H9 (cell line): ENCODE results near the gene FGF3. TPM values are rescaled to one million over a fixed set of nuclear protein-coding genes. Genes with fewer than 3 reads are reported as not detected.

ENCODE experiments used
- DNase-seq: peaks from one replicate; pipeline ENCODE4 v3.0.0-alpha.2; 2017
- H2AFZ ChIP-seq: one replicate; pipeline ENCODE4 v1.6.1; 2013; ENCODE audit warnings: mild to moderate bottlenecking, low read length, control low read depth, moderate library complexity
- H2AK5ac ChIP-seq: 2 replicates; pipeline ENCODE4 v1.6.1; 2013; ENCODE audit warnings: low read length, control low read depth, mixed read lengths; ENCODE audit not compliant: insufficient read length
- H2BK120ac ChIP-seq: one replicate; pipeline ENCODE4 v1.6.1; 2013; ENCODE audit warnings: low read depth, mild to moderate bottlenecking, low read length, control low read depth, inconsistent platforms; ENCODE audit not compliant: poor library complexity, severe bottlenecking
- H2BK12ac ChIP-seq: 2 replicates; pipeline ENCODE4 v1.6.1; 2013; ENCODE audit warnings: low read length, control low read depth, mixed read lengths, low read depth; ENCODE audit not compliant: insufficient read length
- H2BK15ac ChIP-seq: 2 replicates; pipeline ENCODE4 v1.6.1; 2013; ENCODE audit warnings: low read depth, low read length, control low read depth
- H2BK20ac ChIP-seq: one replicate; pipeline ENCODE4 v1.6.1; 2013; ENCODE audit warnings: low read depth, mild to moderate bottlenecking, low read length, control low read depth, inconsistent platforms; ENCODE audit not compliant: poor library complexity, severe bottlenecking
- H2BK5ac ChIP-seq: 2 replicates; pipeline ENCODE4 v1.6.1; 2013; ENCODE audit warnings: low read length, control low read depth, mixed read lengths; ENCODE audit not compliant: insufficient read length
- H3K14ac ChIP-seq: 2 replicates; pipeline ENCODE4 v1.6.1; 2013; ENCODE audit warnings: low read length, control low read depth; ENCODE audit not compliant: insufficient read depth
- H3K18ac ChIP-seq: 2 replicates; pipeline ENCODE4 v1.6.1; 2013; ENCODE audit warnings: low read depth, mild to moderate bottlenecking, mixed read lengths, low read length, control low read depth; ENCODE audit not compliant: insufficient read length
- H3K23ac ChIP-seq: 2 replicates; pipeline ENCODE4 v1.6.1; 2013; ENCODE audit warnings: low read length, control low read depth, mixed read lengths, low read depth; ENCODE audit not compliant: insufficient read length
- H3K23me2 ChIP-seq: 2 replicates; pipeline ENCODE4 v1.6.1; 2013; ENCODE audit warnings: low read depth, mild to moderate bottlenecking, mixed read lengths, low read length, control low read depth; ENCODE audit not compliant: insufficient read length, poor library complexity, severe bottlenecking
- H3K27ac ChIP-seq: 2 replicates; pipeline ENCODE4 v1.5.1; 2013; ENCODE audit warnings: low read length, control low read depth, mixed read lengths, low read depth; ENCODE audit not compliant: insufficient read length
- H3K27me3 ChIP-seq: 2 replicates; pipeline ENCODE4 v1.6.1; 2013; ENCODE audit warnings: low read length, control low read depth, inconsistent platforms; ENCODE audit not compliant: insufficient read depth
- H3K4ac ChIP-seq: 2 replicates; pipeline ENCODE4 v1.6.1; 2013; ENCODE audit warnings: low read depth, mild to moderate bottlenecking, control low read depth, inconsistent platforms, low read length, moderate library complexity
- H3K4me1 ChIP-seq: 2 replicates; pipeline ENCODE4 v1.6.1; 2013; ENCODE audit warnings: low read length, control low read depth, inconsistent platforms; ENCODE audit not compliant: insufficient read depth
- H3K4me2 ChIP-seq: 2 replicates; pipeline ENCODE4 v1.6.1; 2013; ENCODE audit warnings: low read length, control low read depth, mixed read lengths; ENCODE audit not compliant: insufficient read length, insufficient read depth
- H3K56ac ChIP-seq: 2 replicates; pipeline ENCODE4 v1.6.1; 2013; ENCODE audit warnings: low read depth, mild to moderate bottlenecking, mixed read lengths, low read length, control low read depth; ENCODE audit not compliant: insufficient read length
- H3K79me1 ChIP-seq: 2 replicates; pipeline ENCODE4 v1.6.1; 2013; ENCODE audit warnings: low read depth, mild to moderate bottlenecking, moderate library complexity, low read length, control low read depth, inconsistent platforms; ENCODE audit not compliant: insufficient read depth, poor library complexity, severe bottlenecking
- H3K79me2 ChIP-seq: 2 replicates; pipeline ENCODE4 v1.6.1; 2013; ENCODE audit warnings: low read length, control low read depth, inconsistent platforms; ENCODE audit not compliant: insufficient read depth
- H3K9ac ChIP-seq: 2 replicates; pipeline ENCODE4 v1.6.1; 2013; ENCODE audit warnings: low read length, control low read depth, mixed read lengths; ENCODE audit not compliant: insufficient read length; ENCODE audit errors: extremely low read depth
- H3K9me3 ChIP-seq: one replicate; pipeline ENCODE4 v1.6.1; 2013; ENCODE audit warnings: low read depth, low read length, inconsistent platforms; ENCODE audit not compliant: control insufficient read depth
- H3T11ph ChIP-seq: one replicate; pipeline ENCODE4 v1.6.1; 2013; ENCODE audit warnings: mild to moderate bottlenecking, low read length, control low read depth, inconsistent platforms
- H4K20me1 ChIP-seq: one replicate; pipeline ENCODE4 v1.6.1; 2013; ENCODE audit not compliant: control insufficient read depth, insufficient read length, insufficient read depth
- H4K5ac ChIP-seq: 2 replicates; pipeline ENCODE4 v1.6.1; 2013; ENCODE audit warnings: low read depth, mild to moderate bottlenecking, mixed read lengths, low read length, control low read depth; ENCODE audit not compliant: insufficient read length
- H4K8ac ChIP-seq: replicated peaks from 2 replicates; pipeline ENCODE4 v1.6.1; 2013; ENCODE audit warnings: low read length, control low read depth, mixed read lengths, low read depth; ENCODE audit not compliant: insufficient read length
- H4K91ac ChIP-seq: 2 replicates; pipeline ENCODE4 v1.6.1; 2013; ENCODE audit warnings: low read depth, mild to moderate bottlenecking, moderate library complexity, mixed read lengths, low read length, control low read depth; ENCODE audit not compliant: insufficient read length
- H3K27ac Mint-ChIP-seq, 3 experiments: 2 replicates in 2 of 3; 3 replicates in 1 of 3; pipeline ENCODE4 v1.8.0; 2020 to 2021; ENCODE audit warnings: mixed read lengths in 3 of 3, mild to moderate bottlenecking in 1 of 3, moderate library complexity in 1 of 3
- H3K27me3 Mint-ChIP-seq: 2 replicates; pipeline ENCODE4 v1.8.0; 2021; ENCODE audit warnings: low read depth, mild to moderate bottlenecking, moderate library complexity, mixed read lengths
- H3K36me3 Mint-ChIP-seq, 3 experiments: 2 replicates in 2 of 3; 3 replicates in 1 of 3; pipeline ENCODE4 v1.8.0; 2020 to 2021; ENCODE audit warnings: low read depth in 3 of 3, mixed read lengths in 3 of 3; ENCODE audit not compliant: insufficient read depth in 1 of 3
- H3K4me1 Mint-ChIP-seq, 2 experiments: 2 replicates each; pipeline ENCODE4 v1.8.0; 2020; ENCODE audit warnings: mixed read lengths in 2 of 2
- H3K4me3 Mint-ChIP-seq, 2 experiments: 2 replicates in 1 of 2; 3 replicates in 1 of 2; pipeline ENCODE4 v1.8.0; 2020 to 2021; ENCODE audit warnings: mild to moderate bottlenecking in 2 of 2, mixed read lengths in 2 of 2, moderate library complexity in 1 of 2
- H3K9me3 Mint-ChIP-seq, 2 experiments: 2 replicates in 1 of 2; 3 replicates in 1 of 2; pipeline ENCODE4 v1.8.0; 2020; ENCODE audit warnings: mild to moderate bottlenecking in 2 of 2, mixed read lengths in 2 of 2, moderate library complexity in 1 of 2
- CTCF ChIP-seq: fragments of 200-600 bp; sonication (generic); conservative IDR thresholded peaks from 3 replicates; pipeline ENCODE4 v1.8.0; 2021; ENCODE audit warnings: antibody characterized with exemption, mild to moderate bottlenecking
- WGBS: extraction: QIAGEN DNeasy Blood & Tissue Kit; methylation state at CpG from one replicate; pipeline ENCODE4 v1.1.7; 2013; ENCODE audit warnings: missing lambda C conversion rate, low lambda C conversion rate, mixed read lengths; ENCODE audit not compliant: insufficient read length; ENCODE audit errors: extremely low coverage; 5-methylcytosine and 5-hydroxymethylcytosine counted together
- total RNA-seq: library from RNA; stranded (reverse); gene quantifications from 2 replicates; pipeline ENCODE4 v1.2.1, GENCODE V29; 2021

Gene FGF3
- total RNA-seq, 1 experiment from 2014 or later = not detected

GRCh38 chr11:69860796-69861445 lies 41.7 kb upstream of the FGF3 start:
- WGBS = no CpG with 5 or more reads among the region's 9 CpGs
- no peaks in the 10 kb centered on the region for H3K23me2 ChIP-seq

More at GRCh38 chr11:69860796-69861445, 41.7 kb upstream of the FGF3 start:
- Histone ChIP-seq H2BK5ac (no peak overlapping the region), H4K5ac (no peak overlapping the region), H3K14ac (no peak overlapping the region), H2AK5ac (no peak overlapping the region), H3K4ac (no peak overlapping the region), H3T11ph (no peak overlapping the region), H3K9me3 (no peaks in the 10 kb centered on the region), H4K20me1 (no peaks in the 10 kb centered on the region), H2BK12ac (no peak overlapping the region), H3K9ac (no peak overlapping the region), H3K79me2 (no peaks in the 10 kb centered on the region), H3K23ac (no peak overlapping the region), H4K8ac (no peak overlapping the region), H3K56ac (no peak overlapping the region), H2BK15ac (no peak overlapping the region), H3K4me1 (no peaks in the 10 kb centered on the region), H3K27me3 (no peaks in the 10 kb centered on the region), H2AFZ (no peak overlapping the region), H3K27ac (no peak overlapping the region), H2BK120ac (no peak overlapping the region), H3K18ac (no peak overlapping the region), H3K4me2 (no peak overlapping the region), H4K91ac (no peak overlapping the region), H3K79me1 (no peaks in the 10 kb centered on the region), H2BK20ac (no peak overlapping the region)
- Mint-ChIP-seq H3K9me3 (no peaks in the 10 kb centered on the region), H3K4me1 (peaks cover 10 to 11% of the 10 kb centered on the region in 2 experiments), H3K4me3 (no peak overlapping the region), H3K36me3 (no peaks in the 10 kb centered on the region), H3K27ac (no peak overlapping the region), H3K27me3 (peaks cover 33% of the 10 kb centered on the region)
- no peak for DNase-seq
- TF ChIP-seq CTCF = no peak
